ENCODE measurements around the gene ZNF821. TPM values are rescaled to one million over a fixed set of nuclear protein-coding genes. Genes with fewer than 3 reads are reported as not detected.

ZNF821 gene
- total and polyA plus RNA-seq, 2 of the 8 experiments (the other 6 are each of a cell fraction or from before 2014, with no cell fraction given) = 9.5 to 14.1 TPM

DNA sequence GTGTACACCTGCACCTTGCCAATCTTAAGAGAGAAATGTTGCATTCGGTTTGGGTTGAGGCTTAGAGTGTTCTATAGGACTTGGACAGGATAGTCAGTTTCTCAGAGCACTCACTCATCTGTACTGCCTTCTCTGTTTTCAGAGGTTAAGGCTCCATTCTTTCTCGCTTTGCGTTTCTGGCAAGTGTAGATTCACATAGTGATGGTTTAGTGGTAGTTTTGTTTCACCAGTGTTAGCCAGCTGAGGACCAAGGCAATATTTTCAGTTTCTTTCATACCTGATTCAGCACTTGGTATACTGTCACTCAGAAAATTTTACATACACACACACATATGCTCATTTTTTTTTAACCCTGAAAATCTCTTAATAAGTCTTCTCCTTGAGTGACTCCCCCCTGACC lies 36.9 kb downstream of the ZNF821 start:
- Histone ChIP-seq H3K27me3 (replicated peaks in 1 of 4; ENCODE audit: control insufficient read depth in 3 of 4, extremely low read depth in 1 of 4, insufficient read depth in 3 of 4, low read length in 3 of 4) (no peaks in the 10 kb centered on the region), H3K18ac (ENCODE audit: extremely low read depth, low read length) (no peak overlapping the region), H4K91ac (replicated peaks; ENCODE audit: insufficient read length, low read length) (no peak overlapping the region), H2BK5ac (ENCODE audit: low read depth, low read length) (no peak overlapping the region), H3K4ac (replicated peaks; ENCODE audit: insufficient read length, low read depth, low read length) (no peak overlapping the region), H3K27ac (ENCODE audit: low read depth, low read length) (no peak overlapping the region), H3K4me3 (ENCODE audit: extremely low read depth in 1 of 4, insufficient read depth in 2 of 4, low read depth in 3 of 4, low read length in 4 of 4) (peak overlapping the region; percentile 78 to 97 (median 94); a peak in 7 of 8 replicates), H4K8ac (ENCODE audit: extremely low read depth, insufficient read depth, low read length) (no peak overlapping the region), H3K56ac (replicated peaks; ENCODE audit: insufficient read length, low read depth, low read length) (no peak overlapping the region), H3K14ac (ENCODE audit: insufficient read length) (no peak overlapping the region), H2BK20ac (ENCODE audit: low read length) (no peak overlapping the region), H3K79me2 (ENCODE audit: control insufficient read depth in 1 of 2, insufficient read depth in 2 of 2, low read length in 2 of 2) (peaks cover 11 to 21% of the 10 kb centered on the region in 2 experiments), H3K4me1 (replicated peaks in 1 of 4; ENCODE audit: control insufficient read depth in 3 of 4, insufficient read depth in 4 of 4, low read length in 3 of 4) (peaks cover 0 to 5% (median 0%) of the 10 kb centered on the region in 4 experiments; a peak in 2 of 7 replicates), H4K20me1 (replicated peaks in 1 of 2; ENCODE audit: control insufficient read depth in 1 of 2, insufficient read depth in 2 of 2, low read length in 2 of 2) (peaks cover 0 to 7% of the 10 kb centered on the region in 2 experiments), H3K36me3 (ENCODE audit: control insufficient read depth in 2 of 4, insufficient read depth in 4 of 4, low read length in 3 of 4) (peaks cover 11 to 24% (median 19%) of the 10 kb centered on the region in 4 experiments; a peak in 7 of 8 replicates), H2BK12ac (ENCODE audit: low read depth, low read length) (no peak overlapping the region), H3K79me1 (ENCODE audit: low read depth, low read length) (peaks cover 11% of the 10 kb centered on the region; the same call in 1 of the 2 replicates), H3K23ac (ENCODE audit: insufficient read length) (no peak overlapping the region), H4K5ac (ENCODE audit: insufficient read length, low read depth, low read length) (no peak overlapping the region), H2AK5ac (ENCODE audit: low read depth, low read length) (no peak overlapping the region), H2AFZ (ENCODE audit: low read length) (no peak overlapping the region), H3K9me3 (ENCODE audit: insufficient read depth in 2 of 2, low read depth in 1 of 2, low read length in 1 of 2) (no peaks in the 10 kb centered on the region), H3K23me2 (ENCODE audit: low read depth, low read length) (peaks cover 6% of the 10 kb centered on the region), H3K9ac (replicated peaks in 1 of 4; ENCODE audit: extremely low read depth in 1 of 4, low read depth in 3 of 4, low read length in 3 of 4) (peak overlapping the region; percentile 44 to 91 (median 82); a peak in 3 of 7 replicates), H3K4me2 (ENCODE audit: insufficient read depth in 1 of 2, low read depth in 2 of 2, low read length in 2 of 2) (peak overlapping the region; percentile 78 to 90), H2BK15ac (ENCODE audit: low read length) (no peak overlapping the region), H2BK120ac (replicated peaks; ENCODE audit: low read depth, low read length) (no peak overlapping the region)
- TF ChIP-seq TAF1 (IDR thresholded peaks at IDR 0.05; ENCODE audit: low read depth, low read length) (no peak), CTBP2 (IDR thresholded peaks at IDR 0.05; ENCODE audit: borderline replicate concordance, insufficient read depth, insufficient read length, low read length) (no peak), HDAC2 (IDR thresholded peaks at IDR 0.05; ENCODE audit: borderline replicate concordance in 1 of 2, low read depth in 2 of 2, low read length in 2 of 2) (no peak), EP300 (IDR thresholded peaks at IDR 0.05; ENCODE audit: borderline replicate concordance in 1 of 2, low read depth in 2 of 2, low read length in 2 of 2) (no peak), ASH2L (IDR thresholded peaks at IDR 0.05; ENCODE audit: low read length) (no peak)
- ChIA-PET POLR2A (ENCODE audit: partially characterized antibody) (interaction anchor here (0.7 to 3.0 kb wide), 7 partner anchors 9 to 90 kb away, joined by 3 to 11 read pairs (median 4); partner anchors contain the start of gene AP1G1), CTCF (ENCODE audit: partially characterized antibody) (interaction anchor here (0.5 to 1.3 kb wide), 3 partner anchors 10 to 992 kb away, joined by 3 read pairs; no protein-coding TSS in a partner anchor)
- 84% methylated on average over 3 of the region's 3 CpGs; no CpG with 5 or more reads in 1 of the 2 experiments for WGBS, 2 experiments (ENCODE audit: extremely low coverage in 1 of 2, insufficient coverage in 1 of 2, insufficient read length in 1 of 2, insufficient replicate concordance in 2 of 2, low coverage in 1 of 2, low lambda C conversion rate in 2 of 2, missing lambda C conversion rate in 1 of 2)
- DNase-seq (ENCODE audit: low read depth in 1 of 2, low spot score in 2 of 2) (no peak), FAIRE-seq (no peak)
